Glomerular visceral epithelial cell (primary cell): ENCODE data around the gene CNTN5.
"Not testable (repeated sequence)": the region's sequence is repeated elsewhere in the genome, so short reads cannot be mapped to it uniquely, and the experiment has no call there.

Source experiments
- DNase-seq: peaks from one replicate; pipeline ENCODE4 v3.0.0-alpha.2; 2016; ENCODE audit errors: extremely low spot score

The CNTN5 gene

GRCh38 chr11:99275521-99275920 is 254.8 kb downstream of the CNTN5 start:
- peak; percentile 85 for DNase-seq

- DNase-seq, result no peak
Observed at GRCh38 chr11:99277281-99277680, 256.5 kb downstream of the CNTN5 start.

GRCh38 chr11:99279266-99279665 is 258.5 kb downstream of the CNTN5 start:
- DNase-seq, result no peak

- no peak for DNase-seq
Observed at GRCh38 chr11:99281331-99281730, 260.6 kb downstream of the CNTN5 start.

- DNase-seq, result not testable (repeated sequence)
Observed at GRCh38 chr11:99297925-99298324, 277.2 kb downstream of the CNTN5 start.

- no peak for DNase-seq
Observed at GRCh38 chr11:99307510-99308088, 286.9 kb downstream of the CNTN5 start.

GRCh38 chr11:99311870-99312269 is 291.1 kb downstream of the CNTN5 start:
- no peak for DNase-seq

- DNase-seq, result no peak
Observed at GRCh38 chr11:99316776-99317520, 296.2 kb downstream of the CNTN5 start.

- DNase-seq, result no peak
Observed at GRCh38 chr11:99320769-99321290, 300.1 kb downstream of the CNTN5 start.

GRCh38 chr11:99325847-99326246 is 305.1 kb downstream of the CNTN5 start:
- DNase-seq, result peak; percentile 77

GRCh38 chr11:99327066-99327465 is 306.3 kb downstream of the CNTN5 start:
- no peak for DNase-seq

- DNase-seq, result no peak
Observed at GRCh38 chr11:99327527-99327926, 306.8 kb downstream of the CNTN5 start.

- DNase-seq, result no peak
Observed at GRCh38 chr11:99333621-99334020, 312.9 kb downstream of the CNTN5 start.

GRCh38 chr11:99343117-99343516 is 322.4 kb downstream of the CNTN5 start:
- DNase-seq, result no peak

GRCh38 chr11:99349151-99349673 is 328.5 kb downstream of the CNTN5 start:
- no peak for DNase-seq

- peak; percentile 5 for DNase-seq
Observed at GRCh38 chr11:99351624-99352023, 330.9 kb downstream of the CNTN5 start.

- DNase-seq, result no peak
Observed at GRCh38 chr11:99352642-99353041, 331.9 kb downstream of the CNTN5 start.

GRCh38 chr11:99366546-99366945 is 345.8 kb downstream of the CNTN5 start:
- DNase-seq, result no peak

GRCh38 chr11:99368583-99368982 is 347.8 kb downstream of the CNTN5 start:
- no peak for DNase-seq

- peak; percentile 27 for DNase-seq
Observed at GRCh38 chr11:99370549-99371216, 349.9 kb downstream of the CNTN5 start.

GRCh38 chr11:99371257-99371656 is 350.5 kb downstream of the CNTN5 start:
- no peak for DNase-seq

GRCh38 chr11:99376463-99376862 is 355.7 kb downstream of the CNTN5 start:
- no peak for DNase-seq
